ENCODE results near the gene CIDEA.
"Not testable (repeated sequence)": the region's sequence is repeated elsewhere in the genome, so short reads cannot be mapped to it uniquely, and the experiment has no call there.

Gene CIDEA

GRCh38 chr18:12254136-12254819, at the start of gene CIDEA:
Gene CIDEA, plus strand, starts transcription at chr18:12254361. Its CDS starts 23 bp downstream, at chr18:12254384.
- H3K27ac ChIP-seq: no peak within 1 kb of the TSS
- TF ChIP-seq CTCF (IDR thresholded peaks at IDR 0.05): no peak

- peak overlapping the region; percentile 33 for H3K27ac ChIP-seq
Measured at GRCh38 chr18:12208296-12209153, 45.6 kb upstream of the CIDEA start.

GRCh38 chr18:12212308-12212707, 41.9 kb upstream of the CIDEA start:
- H3K27ac ChIP-seq: not testable (repeated sequence)

DNA sequence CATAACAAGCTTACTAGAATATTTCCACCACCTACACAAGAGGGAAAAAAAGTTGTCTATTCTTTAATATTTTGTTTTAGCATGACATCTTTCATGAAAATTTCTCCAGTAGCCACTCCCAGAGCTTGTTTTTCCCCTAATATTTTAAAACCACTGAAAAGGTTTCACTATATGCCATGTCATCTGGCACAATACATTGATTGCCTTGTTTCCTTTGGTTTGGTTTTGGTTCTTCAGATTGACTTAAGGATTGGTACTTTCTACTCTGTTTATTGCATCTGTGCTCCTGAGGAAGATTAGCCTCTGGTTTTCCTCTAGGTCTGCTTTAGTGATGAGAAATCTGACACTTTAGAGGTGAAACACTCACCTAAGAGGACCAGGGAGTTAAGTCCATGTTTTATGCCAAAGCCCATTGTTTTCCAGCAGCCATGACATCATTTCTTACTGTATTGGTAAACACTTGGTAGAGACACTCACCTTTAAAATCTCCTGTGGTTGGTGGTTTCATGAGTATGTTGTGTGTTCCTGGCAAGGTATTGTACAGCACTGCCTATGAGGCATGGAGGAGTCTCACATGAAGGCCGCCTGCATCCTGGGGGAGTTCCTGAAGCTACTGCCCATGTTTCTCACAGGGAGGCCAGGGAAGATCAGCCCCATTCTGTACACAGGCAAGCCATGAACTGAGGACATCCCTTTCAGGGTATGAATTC, 39.7 kb upstream of the CIDEA start:
- H3K27ac ChIP-seq: not testable (repeated sequence)

GRCh38 chr18:12216471-12216870, 37.7 kb upstream of the CIDEA start:
- H3K27ac ChIP-seq: not testable (repeated sequence)

DNA sequence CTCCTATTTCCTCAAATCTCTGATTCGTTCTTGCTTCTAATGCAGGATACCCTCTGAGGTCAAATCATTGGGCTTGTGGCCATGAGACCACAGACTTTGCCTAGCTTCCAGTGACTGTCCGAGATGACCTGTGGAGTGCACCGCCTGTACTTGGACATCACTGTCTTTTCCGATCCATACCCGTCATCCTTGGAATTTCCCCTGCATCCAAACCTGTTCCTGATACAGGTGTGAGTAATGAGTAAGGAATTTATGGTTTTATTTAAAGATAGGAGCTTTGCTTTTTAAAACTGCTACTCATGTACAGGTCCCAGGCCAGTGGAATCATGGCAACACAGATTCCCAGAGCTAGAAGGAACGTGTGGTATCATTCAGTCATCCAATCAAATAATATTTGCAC, 35.6 kb upstream of the CIDEA start:
- not testable (repeated sequence) for H3K27ac ChIP-seq

DNA sequence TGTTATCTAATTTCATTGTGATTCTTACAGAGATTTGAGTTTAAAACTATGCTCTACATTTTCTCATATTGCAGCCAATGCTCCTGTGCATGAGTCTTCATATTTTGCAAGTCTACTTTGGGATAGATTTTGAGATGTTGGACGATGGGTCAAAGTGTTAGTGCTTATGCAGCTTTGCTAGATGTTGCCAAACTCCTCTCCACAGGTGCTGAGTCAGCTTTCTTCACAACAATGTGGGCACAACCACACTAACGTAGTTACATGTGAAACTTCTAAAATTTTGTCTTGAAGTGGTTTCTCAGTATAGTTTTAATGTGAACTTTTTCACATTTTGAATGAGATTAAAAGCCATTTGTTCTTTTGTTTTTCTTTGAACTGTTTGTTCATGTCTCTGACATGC, 32.1 kb upstream of the CIDEA start:
- not testable (repeated sequence) for H3K27ac ChIP-seq

DNA sequence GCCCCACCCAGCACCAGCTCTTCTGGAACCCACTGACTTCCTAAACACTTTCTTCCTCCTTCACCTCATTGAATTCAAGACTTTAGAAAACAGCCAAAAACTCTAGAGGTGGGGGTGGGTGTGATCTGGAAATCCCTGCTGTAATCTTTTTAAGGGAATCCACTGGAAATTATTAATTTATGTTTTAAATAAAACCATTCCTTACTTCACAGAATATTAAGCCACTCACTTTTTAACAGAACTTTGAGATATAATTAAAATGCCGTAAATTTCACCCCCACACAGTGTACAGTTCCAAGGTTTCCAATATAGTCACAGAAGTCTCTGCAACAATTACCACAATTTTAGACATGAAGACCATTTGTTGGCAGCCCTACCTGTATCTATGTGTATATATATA, 30.8 kb upstream of the CIDEA start:
- not testable (repeated sequence) for H3K27ac ChIP-seq

GRCh38 chr18:12226807-12227206, 27.4 kb upstream of the CIDEA start:
- not testable (repeated sequence) for H3K27ac ChIP-seq

- H3K27ac ChIP-seq: not testable (repeated sequence)
Measured at GRCh38 chr18:12227399-12228186, 26.6 kb upstream of the CIDEA start.

- not testable (repeated sequence) for H3K27ac ChIP-seq
Measured at GRCh38 chr18:12228308-12228707, 25.9 kb upstream of the CIDEA start.

DNA sequence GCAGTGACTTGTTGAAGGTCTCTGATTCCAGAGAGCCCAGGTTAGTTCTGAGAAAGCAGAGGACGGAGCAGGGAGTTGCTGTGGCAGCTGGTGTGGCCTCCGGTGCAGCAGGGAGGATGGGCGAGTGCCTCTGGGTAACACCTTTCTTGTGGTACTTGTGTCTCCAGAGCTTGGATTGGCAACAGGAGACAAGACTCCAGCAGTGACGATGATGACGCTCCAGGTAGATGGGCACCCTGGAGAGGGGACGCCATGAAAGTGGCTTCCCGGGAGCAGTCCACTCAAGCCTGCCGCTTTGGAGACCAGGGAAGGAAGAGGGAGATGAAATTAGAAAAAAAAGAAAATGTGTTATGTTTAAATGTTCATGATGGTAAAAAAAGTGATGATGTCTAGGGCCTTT, 23.6 kb upstream of the CIDEA start:
- not testable (repeated sequence) for H3K27ac ChIP-seq

GRCh38 chr18:12231040-12231882, 22.9 kb upstream of the CIDEA start:
- H3K27ac ChIP-seq: no peak overlapping the region
- TF ChIP-seq ZFX (IDR thresholded peaks at IDR 0.05; ENCODE audit: borderline replicate concordance) (no peak), CTCF (IDR thresholded peaks at IDR 0.05) (no peak)
